CD4-positive, alpha-beta T cell treated with Interleukin-6 for 4 hours (primary cell): ENCODE measurements around the gene CABP2.
A peak's percentile ranks its signal among the peaks of the same experiment; 100 is the strongest.
"Not testable (repeated sequence)": the region's sequence is repeated elsewhere in the genome, so short reads cannot be mapped to it uniquely, and the experiment has no call there.

Experiments
- DNase-seq: peaks from one replicate; pipeline ENCODE4 v3.0.0-alpha.2; 2020; ENCODE audit warnings: mixed read lengths

Gene CABP2

DNA sequence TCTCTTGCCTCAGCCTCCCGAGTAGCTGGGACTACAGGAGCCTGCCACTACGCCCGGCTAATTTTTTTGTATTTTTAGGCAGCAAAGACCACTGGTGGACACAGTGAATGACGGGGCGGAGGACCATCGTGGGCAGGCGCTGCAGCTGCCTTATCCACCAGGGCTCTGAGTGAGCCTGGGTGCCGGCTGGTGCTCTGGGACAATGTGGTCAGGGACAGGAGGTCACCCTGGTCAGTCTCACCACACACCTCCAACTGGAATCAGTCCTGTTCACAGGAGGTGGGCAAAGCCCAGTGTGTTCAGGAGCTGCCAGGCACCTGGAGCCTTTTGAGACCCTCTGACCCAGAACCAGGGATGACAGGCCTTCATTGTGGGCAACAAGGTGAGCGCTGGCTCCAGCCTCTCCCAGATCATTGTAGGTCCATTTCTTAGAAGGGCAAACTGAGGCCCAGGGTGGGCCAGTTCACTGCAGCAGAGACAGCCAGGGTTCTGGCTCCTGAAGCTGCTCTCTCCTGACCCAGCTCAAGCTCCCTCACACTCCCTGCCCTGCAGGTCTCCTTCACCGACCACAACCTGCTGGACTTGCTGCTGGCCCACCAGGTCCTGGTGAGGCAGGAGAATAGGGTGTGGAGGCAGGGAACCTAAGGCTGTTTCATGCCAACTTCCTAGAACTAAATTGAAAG, 15.7 kb upstream of the CABP2 start:
- no peak for DNase-seq

DNA sequence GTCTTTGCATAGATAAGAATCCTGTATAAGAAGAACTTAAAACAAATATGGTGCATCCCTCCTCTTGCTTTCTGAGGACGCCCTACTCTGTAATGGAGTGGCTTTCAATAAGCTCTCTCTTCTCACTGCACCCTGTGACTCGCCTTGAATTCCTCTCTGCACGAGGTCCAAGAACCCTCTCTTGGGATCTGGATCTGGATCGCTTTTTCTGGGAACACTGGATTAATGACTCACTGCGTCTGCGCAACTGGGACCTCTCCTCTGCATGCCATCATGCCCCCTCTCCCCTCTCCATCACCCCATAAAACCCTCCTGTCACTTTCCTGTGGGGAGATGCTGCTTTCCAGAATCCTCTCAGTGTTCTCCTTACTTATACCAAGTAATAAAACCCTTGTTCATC, 15.1 kb upstream of the CABP2 start:
- no peak for DNase-seq

DNA sequence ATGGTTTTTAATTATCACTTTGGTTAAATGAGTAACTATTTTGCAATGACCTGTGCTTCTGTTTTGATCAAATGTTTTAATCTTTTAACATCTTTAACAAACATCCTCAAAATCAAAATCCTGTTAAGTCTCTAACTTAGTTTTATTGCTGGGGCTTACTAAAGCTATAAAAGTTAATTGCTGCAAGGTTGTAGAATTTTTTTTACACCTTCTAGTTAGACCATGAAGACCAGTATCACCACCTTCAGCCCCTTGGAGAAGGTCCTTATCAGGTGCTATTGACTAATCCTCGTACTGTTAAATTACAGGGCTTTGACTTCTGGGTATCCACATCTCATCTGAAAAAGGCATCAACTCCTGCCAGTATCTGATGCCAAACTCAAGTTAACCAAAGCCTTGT, 12.3 kb upstream of the CABP2 start:
- DNase-seq: no peak

DNA sequence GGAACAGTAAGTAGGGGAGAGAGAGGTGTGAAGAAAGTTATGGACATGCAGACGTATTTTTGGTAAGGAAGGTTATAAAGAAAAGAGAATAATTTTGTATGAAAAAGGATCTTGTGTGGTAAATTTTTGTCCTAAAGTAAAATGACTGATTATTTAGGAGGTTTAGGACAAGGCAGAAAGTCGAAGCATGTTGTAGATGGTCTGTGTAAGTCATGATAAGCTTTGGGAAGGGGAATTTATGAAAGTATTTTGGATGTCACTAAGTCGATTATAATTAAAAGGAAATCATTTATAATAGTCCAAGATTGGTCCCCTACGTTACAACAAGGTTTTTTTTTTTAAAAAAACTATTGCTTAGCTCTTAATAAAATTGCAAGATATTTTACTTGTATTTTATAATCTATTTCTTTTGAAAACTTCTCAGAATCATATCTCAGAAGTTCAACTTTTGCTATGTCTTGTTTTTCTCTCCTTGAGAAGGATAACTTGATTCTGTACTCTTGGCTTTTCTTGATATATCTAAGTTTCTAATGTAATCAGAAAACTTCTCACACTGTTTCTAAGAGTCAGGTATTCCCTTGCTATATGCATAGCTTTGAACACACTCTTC, 10.9 kb upstream of the CABP2 start:
- no peak for DNase-seq

DNA sequence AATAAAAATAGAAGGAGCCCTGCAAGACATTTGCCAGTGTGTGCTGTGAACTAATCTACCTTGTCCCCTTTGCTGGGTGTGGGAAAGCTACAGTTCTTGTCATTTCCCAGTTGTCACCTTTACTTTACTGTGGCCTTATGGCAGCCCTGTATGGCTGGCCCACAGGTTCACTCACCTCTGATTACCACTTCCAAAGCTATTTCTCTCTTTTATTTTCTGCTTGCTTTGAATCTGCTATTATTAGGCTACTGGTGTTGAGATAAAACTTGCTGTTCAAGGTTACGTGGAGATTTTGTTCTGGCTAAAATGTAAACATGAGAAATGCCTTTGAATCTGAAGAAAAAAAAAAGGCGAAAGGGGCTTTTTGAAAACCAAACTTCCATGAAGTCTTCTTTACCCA, 9.6 kb upstream of the CABP2 start:
- no peak for DNase-seq

DNA sequence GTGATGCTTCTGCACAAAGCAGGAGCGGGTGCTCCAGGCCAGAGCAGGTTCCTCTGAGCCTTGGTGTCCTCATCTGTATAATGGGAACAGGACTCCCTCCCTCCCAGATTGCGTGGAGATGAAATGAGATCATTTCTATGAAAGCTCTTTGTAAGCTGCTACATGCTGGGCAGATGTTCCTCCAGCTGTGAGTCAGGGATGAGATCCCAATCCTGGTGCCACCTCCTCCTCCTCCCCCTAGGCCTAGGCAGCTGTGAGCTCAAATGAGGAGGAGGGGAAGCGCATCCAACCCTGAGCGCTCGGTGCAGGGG, 7.0 kb upstream of the CABP2 start:
- no peak for DNase-seq

DNA sequence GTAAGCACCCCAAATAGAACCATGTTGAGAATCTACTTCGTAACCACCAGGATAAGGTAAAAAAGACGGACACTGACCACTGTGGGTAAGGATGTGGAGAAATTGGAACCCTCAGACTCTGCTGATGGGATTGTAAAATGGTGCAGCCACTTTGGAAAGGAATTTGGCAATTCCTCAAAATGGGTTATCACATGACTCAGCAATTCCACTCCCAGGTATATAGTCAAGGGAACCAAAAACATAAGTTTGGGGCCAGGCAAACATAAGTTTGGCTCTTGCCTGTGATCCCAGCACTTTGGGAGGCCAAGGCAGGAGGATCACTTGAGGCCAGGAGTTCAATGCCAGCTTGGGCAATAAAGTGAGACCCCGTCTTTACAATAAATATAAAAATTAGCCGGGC, 5.1 kb upstream of the CABP2 start:
- no peak for DNase-seq

DNA sequence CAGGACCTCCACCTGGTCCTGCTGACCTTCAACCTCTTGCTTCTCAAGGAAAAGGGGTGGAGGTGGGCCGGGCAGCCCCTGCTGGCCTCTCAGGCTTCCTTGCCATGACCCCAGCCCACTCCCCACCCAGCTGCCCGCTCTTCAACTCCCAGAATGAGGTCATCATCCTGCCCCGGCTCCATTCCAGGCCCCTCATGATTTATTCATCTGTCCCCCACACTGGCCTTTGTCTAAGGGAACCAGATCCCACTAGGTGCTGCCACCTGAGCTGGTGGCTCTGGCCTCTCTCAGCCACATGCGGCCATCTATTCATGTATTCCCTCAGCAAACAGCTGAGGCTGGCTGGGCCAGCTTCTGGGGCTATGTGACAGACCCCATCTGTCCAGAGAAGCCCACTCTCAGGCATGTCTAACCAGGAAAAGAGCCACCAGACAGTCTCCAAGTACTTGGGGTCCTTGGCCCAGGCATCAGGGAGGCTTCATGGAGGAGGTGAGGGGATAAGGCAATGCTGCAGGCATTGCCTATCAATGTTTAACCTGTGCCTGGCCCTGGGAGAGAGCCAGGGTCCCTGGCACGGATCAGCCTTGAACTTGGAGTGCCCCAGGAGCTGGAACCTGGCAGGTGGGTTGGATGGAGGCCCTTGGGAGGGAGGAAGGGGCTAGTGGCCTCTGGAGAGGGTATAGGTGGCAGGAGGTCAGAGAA, 2.2 kb upstream of the CABP2 start:
- DNase-seq: no peak

DNA sequence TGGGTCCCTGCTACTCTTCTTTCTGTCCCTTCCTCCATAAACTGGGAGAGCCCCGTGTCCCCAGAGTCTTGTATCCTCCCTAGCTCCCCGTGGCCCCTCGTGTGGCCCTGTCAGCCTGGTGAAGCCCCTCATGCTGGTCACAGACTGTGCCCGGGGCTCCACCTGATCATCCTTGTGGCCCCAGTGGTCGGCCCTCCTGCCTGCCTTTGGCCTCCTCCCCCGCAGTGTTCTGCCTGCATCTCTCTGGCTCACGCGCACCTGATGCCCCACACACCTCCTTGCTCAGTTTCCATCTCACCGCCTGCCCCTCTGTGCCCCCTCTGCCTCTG, 1.2 kb upstream of the CABP2 start:
- DNase-seq: no peak

DNA sequence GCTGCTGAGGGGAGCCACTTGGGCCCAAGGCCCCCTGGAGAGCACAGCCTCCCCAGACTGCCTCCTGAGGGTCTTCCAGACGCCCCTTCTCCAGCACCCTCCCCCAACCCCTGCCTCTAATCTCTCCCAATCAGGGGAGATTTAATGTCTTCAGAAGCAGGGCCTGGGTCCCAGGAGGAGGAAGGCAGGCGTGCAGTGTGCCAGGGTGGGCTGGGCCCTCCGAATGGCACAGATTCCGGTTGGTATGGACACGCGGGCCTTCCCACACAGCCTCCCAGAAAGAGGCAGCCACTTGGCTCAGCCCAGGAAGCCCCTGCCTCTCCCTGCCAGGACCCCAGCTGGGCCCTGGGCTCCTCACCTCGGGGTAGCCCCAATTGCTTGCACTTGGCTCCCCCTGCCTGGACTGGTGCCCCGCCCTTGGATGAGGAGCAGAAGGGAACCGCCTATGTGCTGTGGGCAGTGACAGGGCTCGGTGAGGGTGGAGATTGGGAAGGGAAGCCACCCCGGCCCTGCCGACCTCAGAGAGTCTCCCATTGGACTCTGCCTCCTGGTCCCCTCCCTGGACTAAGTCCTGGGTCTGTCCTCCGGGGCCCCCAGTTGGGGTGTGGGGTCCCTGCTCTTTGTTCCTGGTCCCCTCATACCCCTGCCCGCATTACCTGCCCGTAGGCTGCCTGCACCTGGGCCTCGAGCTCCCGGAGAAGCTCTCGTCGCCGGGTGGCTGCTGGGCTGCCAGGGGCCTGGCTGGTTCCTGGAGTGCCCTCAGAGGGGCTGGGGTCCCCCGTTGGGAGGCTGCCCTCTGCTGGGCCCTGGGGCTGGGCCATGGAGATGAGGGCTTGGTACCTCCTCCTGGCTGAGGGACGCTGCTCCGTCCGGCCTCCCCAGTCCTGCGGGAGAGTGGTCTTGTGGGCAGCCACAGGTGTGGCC, 572 bp upstream of the CABP2 start:
- DNase-seq: no peak

DNA sequence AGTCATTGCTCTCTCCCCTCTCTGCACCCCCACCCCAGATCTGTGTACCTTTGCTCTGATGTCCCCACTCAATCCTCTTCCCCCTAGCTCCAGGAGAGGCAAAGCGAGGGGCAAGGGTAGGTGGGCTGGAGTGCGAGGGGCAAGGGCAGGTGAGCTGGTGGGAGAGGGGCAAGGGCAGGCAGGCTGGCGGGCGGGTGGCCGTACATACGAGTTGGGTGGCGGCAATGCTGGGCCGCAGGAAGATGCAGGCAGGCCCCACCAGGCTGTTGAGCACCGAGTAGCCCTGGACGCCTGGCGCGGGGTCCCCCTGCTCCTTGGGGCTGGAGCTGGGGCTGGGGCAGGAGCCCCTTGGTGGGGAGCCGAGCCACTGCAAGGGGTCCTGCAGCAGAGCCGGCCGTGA, 908 bp downstream of the CABP2 start:
- DNase-seq: no peak

DNA sequence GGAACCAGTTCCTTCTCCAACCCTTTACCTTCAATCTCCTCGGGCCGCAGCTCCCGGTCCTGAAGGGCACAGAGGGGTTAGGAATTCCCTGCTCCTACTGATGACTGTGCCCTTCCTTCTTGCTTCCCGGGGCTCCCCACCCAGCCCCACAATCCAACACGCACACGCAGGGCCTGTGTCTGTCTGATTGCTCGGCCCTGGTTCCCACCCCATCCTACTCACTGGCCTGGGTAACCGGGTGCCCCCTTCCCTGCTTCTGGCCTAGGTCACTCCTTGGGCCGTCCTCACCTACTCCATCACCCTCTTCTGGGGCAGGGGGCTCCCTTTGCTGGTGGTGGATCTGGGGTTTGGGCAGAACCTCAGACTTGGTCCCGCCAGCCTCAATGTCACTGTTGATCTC, 1.3 kb downstream of the CABP2 start:
- no peak for DNase-seq

DNA sequence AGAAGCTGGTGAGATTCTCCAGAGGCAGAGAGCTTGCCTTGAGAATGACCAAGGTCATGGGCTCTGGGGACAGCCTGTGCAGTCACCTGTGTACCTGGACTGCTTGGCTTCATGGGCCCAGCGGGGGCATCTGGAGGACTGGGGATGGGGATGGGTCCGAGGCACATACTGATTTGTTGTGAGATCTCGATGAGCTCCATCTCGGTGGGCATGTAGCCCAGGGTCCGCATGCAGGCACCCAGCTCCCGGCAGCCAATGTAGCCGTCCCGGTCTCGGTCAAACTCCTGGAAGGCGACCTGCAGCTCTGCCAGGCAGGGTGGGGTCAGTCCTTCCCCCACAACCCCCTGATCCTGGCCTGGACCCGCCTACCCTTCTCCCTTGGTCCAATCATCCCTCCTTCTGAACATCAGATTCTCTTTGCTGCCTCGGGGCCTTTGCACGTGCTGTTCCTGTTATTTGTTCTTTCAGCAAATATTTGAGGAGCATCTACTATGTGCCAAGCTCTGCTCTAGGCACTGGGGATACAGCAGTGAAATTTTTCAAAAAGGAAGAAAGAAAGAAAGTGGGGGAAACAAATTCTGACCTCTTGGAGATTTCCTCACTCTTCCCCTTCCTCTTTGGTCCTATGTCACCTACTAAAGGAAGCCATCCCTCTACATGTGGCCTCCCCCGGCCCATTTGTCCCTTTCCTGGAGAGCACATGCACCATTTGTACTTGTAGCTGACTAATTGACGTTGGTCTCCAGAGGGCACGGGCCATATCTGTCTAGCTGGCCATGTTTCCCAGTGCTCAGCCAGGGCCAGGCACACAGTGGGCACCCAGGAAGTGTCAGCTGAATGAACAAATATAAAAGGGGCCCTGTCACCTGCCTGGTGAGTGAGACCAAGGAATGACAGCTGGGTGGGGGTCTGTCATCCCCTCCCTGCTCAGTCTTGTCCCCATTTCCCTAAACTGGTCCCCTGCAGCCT, 2.1 kb downstream of the CABP2 start:
- DNase-seq: no peak

DNA sequence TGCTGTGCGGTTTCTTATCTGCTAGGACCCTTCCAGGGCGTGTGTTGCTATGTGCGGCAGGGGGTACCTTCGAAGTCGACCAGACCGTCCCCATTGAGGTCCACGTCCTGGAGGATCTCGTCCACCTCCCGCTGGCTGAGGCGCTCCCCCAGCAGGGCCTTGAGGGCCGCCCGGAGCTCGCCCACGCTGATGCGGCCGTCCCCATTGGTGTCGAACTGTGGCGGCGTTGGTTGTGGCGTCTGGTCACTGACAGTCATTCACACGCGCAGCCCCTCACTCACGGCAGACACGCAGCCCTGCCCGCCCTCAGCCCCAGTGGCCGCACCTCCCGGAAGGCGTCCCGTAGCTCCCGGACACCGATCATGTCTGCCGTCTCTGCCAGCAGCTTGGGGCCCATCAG, 3.5 kb downstream of the CABP2 start:
- no peak for DNase-seq

DNA sequence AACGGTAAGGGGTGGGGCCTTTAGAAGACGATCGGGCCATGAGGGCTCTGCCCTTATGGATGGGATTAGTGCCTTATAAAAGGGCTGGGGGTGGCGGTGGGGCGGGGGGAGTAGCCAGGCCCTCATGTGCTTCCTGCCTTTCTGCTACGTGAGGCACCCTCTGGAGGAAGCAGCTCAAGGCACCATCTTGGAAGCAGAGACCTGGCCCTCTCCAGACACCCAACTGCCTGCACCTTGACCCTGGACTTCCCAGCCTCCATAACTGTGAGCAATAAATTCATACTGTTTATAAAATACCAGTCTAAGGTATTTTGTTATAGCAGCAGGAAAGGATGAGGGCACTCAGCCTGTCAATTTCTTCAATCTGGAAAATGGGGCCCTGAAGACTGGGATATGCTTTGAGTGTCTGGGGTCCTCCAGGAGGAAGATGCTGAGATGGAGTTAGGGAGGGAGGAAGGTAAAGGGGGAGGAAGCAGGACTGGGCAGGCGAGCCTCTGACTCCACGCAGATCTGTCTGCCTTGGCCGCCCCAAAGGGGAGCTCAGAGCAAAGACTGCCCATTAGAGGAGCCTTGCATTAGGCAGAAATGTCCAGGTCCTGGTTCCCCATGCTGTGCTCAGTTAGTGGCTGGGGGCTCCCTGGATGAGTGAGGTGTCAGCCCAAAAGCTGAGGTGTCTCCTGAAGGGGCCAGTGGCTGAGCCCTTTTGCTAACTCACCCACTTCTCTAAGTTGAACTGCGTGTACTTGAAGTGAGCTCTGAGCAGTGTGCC, 5.3 kb downstream of the CABP2 start:
- DNase-seq: no peak

DNA sequence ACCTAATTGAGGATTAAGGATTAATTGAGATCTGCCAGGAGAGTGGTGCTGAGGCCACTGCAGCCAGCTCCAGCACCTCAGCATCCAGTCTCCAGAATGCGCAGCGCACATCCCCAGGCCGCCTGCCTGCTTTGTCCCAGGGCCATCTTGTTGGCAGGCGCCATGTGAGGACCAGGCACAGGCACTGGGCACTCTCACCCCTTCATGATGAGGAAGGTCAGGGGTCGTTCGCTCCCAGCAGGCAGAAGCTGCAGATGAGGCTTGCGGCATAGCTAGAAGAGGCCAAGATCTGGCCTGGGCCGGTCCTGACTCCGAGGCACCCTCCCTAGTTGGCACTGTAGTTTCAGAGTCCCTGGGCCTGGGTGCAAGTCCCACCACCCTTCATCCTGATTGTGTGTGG, 6.4 kb downstream of the CABP2 start:
- no peak for DNase-seq

DNA sequence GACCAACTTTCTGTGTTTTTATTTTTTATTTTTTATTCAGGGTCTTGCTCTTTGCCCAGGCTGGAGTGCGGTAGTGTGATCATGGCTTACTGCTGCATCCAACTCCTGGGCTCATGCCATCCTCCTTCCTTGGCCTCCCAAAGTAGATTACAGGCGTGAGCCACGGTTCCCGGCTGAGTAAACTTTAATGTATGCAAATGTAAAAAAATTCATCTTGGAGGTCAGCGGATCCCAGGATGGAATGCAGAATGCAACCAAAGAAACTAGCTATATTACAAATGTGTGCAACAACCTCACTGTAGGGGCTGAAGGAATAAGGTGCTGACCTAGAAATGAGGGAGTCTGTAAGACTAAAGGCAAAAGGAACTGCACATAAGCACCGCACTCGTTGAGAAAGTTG, 9.1 kb downstream of the CABP2 start:
- no peak for DNase-seq

DNA sequence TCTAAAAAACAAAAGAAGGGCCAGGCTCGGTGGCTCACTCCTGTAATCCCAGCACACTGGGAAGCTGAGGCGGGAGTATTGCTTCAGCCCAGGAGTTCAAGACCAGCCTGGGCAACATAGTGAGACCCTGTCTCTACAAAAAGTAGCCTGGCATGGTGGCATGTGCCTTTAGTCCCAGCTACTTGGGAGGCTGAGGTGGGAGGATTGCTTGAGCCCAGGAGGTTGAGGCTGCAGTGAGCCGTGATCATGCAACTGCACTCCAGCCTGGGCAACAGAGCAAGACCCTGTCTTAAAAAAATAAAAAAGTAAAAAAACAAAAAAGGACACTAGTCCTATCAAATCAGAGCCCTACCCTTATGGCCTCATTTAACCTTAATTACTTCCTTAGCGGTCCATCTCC, 11.7 kb downstream of the CABP2 start:
- not testable (repeated sequence) for DNase-seq

DNA sequence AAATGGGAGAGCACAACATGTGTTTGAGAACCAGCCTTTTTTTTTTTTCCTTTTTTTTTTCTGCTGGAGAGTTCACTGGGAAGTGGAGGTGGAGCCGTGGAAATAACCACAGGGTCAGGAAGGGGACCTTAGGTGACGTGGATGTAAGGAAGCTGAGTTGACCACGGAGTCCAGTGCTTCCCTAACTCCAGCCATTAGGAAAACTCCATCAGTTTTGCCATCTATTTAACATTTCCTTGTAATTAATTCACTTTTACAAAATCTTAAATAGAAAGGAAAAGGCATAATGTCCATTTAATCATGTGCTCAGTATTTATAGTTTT, 13.3 kb downstream of the CABP2 start:
- no peak for DNase-seq

DNA sequence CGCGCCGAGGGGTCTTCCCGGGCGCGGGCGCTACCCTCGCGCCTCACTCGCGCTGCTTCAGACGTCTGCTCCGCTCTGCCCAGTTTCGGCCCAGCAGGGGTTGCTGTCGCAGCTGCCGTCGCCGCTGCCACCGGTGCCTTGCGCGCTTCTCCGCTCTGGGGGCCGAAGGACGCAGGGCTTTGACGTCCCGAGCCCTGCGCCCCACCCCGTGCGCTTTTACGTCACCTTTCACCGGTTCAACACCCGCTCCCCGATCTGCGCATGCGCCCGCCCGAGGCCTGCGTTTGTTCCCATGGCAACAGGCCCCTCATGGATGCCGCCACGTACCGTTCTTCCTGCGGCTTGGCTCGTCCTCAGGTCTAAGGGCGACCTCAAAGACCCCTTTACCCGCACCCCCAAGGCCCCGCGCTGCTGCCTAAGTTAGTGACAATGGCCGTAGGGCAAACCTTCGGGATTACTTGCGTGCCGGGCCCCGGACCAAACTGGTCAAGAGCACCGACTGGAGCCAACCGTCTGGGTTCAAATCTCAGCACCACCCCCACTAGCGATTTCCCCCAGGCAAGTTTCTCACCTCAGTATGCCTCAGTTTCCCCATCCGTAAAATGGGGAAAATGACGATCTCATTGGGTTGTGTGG, 14.6 kb downstream of the CABP2 start:
- DNase-seq: peak; percentile 100

DNA sequence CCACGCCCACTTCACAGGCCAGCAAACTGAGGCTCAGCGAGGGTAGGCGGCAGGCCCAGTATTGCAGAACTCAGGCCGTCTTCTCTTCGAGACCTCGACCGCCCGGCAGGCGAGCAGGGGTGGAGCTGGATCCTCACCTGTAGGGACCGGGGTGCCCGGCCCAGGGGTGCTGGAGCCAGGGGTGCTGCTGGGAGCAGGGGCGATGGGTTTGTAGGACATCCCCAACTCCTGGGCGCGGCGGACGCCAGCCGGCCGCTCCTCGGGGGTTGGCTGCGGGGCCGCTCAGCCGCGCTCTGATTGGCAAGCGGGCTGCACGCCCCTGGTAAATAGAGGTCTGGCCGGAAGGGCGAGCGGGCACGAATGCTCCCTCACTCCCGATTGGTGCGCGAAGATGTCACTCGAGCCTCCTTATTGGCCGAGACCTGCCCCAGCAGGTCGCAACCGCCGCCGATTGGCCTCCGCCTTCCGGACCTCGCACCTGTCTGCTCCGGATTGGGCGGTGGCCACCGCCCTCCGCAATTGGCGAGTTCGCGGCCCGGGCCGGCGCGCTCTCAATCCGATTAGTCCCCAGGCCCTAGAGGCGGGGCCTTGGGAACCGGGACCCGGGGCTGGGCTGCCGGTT, 15.3 kb downstream of the CABP2 start, which contains the start of gene CDK2AP2:
CDK2AP2 (minus strand) TSS at position 299 of the 622 bp plus-strand sequence; CDS start at position 219, 80 bp downstream.
- peak; percentile 98 for DNase-seq
